WERI-Rb-1 (cell line): ENCODE data around the gene CIC.

Experiments
- DNase-seq: peaks from one replicate; pipeline ENCODE4 v3.0.0-alpha.2; 2020
- H3K27ac ChIP-seq: fragments of 250-450 bp; sonication (Bioruptor Pico); 2 replicates; pipeline ENCODE4 v1.5.1; 2020; ENCODE audit warnings: mild to moderate bottlenecking, moderate library complexity
- H3K27me3 ChIP-seq: fragments of 250-450 bp; sonication (Bioruptor Pico); 2 replicates; pipeline ENCODE4 v1.5.1; 2021; ENCODE audit warnings: mild to moderate bottlenecking, low read depth, moderate library complexity; ENCODE audit not compliant: insufficient read depth, severe bottlenecking
- H3K36me3 ChIP-seq: fragments of 250-450 bp; sonication (Bioruptor Pico); 2 replicates; pipeline ENCODE4 v1.5.1; 2020; ENCODE audit warnings: mild to moderate bottlenecking, moderate library complexity
- H3K4me3 ChIP-seq: 2 replicates; pipeline ENCODE4 v1.5.1; 2011; ENCODE audit warnings: low read depth, mild to moderate bottlenecking, control low read depth, low read length
- H3K9me3 ChIP-seq: fragments of 250-450 bp; sonication (Bioruptor Pico); 2 replicates; pipeline ENCODE4 v1.5.1; 2021; ENCODE audit warnings: mild to moderate bottlenecking, moderate library complexity; ENCODE audit not compliant: severe bottlenecking
- CTCF ChIP-seq: IDR thresholded peaks from 2 replicates; pipeline ENCODE4 v1.5.1; 2011; ENCODE audit warnings: low read depth, mild to moderate bottlenecking, control low read depth, inconsistent platforms, low read length

CIC gene

GRCh38 chr19:42269478-42270345, 660 bp downstream of the CIC start:
- H3K27me3 ChIP-seq = no peaks in the 10 kb centered on the region
- peaks cover 24% of the 10 kb centered on the region for H3K36me3 ChIP-seq
- TF ChIP-seq CTCF = no peak
- DNase-seq = no peak
- H3K27ac ChIP-seq = peak overlapping the region; percentile 39
- peak overlapping the region; percentile 58 for H3K4me3 ChIP-seq
- H3K9me3 ChIP-seq = no peaks in the 10 kb centered on the region

GRCh38 chr19:42270346-42271044, 1.4 kb downstream of the CIC start:
- no peak for DNase-seq

GRCh38 chr19:42271045-42271419, 2.0 kb downstream of the CIC start:
- Histone ChIP-seq H3K9me3 (no peaks in the 10 kb centered on the region), H3K36me3 (peaks cover 26% of the 10 kb centered on the region), H3K27ac (no peak overlapping the region), H3K4me3 (no peak overlapping the region), H3K27me3 (no peaks in the 10 kb centered on the region)
- DNase-seq = no peak
- no peak for TF ChIP-seq CTCF

More at GRCh38 chr19:42270346-42271044, 1.4 kb downstream of the CIC start:
- Histone ChIP-seq H3K27ac (peak overlapping the region; percentile 39), H3K36me3 (peaks cover 26% of the 10 kb centered on the region), H3K9me3 (no peaks in the 10 kb centered on the region), H3K27me3 (no peaks in the 10 kb centered on the region), H3K4me3 (no peak overlapping the region)
- no peak for TF ChIP-seq CTCF

- Histone ChIP-seq H3K4me3 (no peak overlapping the region), H3K36me3 (peaks cover 30% of the 10 kb centered on the region), H3K27me3 (no peaks in the 10 kb centered on the region), H3K9me3 (no peaks in the 10 kb centered on the region), H3K27ac (no peak overlapping the region)
- TF ChIP-seq CTCF = no peak
- DNase-seq = no peak
Observed at GRCh38 chr19:42271861-42272534, 2.9 kb downstream of the CIC start.

- TF ChIP-seq CTCF = no peak
- Histone ChIP-seq H3K27me3 (no peaks in the 10 kb centered on the region), H3K4me3 (no peak overlapping the region), H3K36me3 (peaks cover 31% of the 10 kb centered on the region), H3K27ac (no peak overlapping the region), H3K9me3 (no peaks in the 10 kb centered on the region)
- no peak for DNase-seq
Observed at GRCh38 chr19:42272535-42272897, 3.5 kb downstream of the CIC start.
